ENCODE measurements around the gene OSBP2.
"Not testable (repeated sequence)": the region's sequence is repeated elsewhere in the genome, so short reads cannot be mapped to it uniquely, and the experiment has no call there.

The OSBP2 gene

DNA sequence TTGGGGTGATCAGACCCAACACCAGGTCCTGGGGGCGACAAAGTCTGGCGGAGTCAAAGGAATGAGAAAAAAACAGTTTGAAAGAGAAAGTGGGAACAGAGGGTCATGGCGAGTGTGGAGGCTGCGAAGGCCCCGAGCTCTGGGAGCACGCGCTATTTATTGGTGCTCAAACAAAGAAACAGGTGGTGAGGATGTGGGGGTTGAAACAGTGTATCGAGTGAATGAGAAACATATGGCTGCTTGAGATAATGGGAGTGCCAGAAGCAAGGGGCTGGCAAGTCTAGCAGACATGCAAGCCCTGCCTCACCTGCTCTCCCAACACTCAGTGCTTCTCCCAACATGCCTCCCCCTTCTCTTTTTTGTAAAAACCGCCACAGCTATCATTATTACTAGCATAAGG is 19.2 kb upstream of the OSBP2 start:
- no peak for DNase-seq (ENCODE audit: low read depth in 4 of 4, low spot score in 1 of 4)

DNA sequence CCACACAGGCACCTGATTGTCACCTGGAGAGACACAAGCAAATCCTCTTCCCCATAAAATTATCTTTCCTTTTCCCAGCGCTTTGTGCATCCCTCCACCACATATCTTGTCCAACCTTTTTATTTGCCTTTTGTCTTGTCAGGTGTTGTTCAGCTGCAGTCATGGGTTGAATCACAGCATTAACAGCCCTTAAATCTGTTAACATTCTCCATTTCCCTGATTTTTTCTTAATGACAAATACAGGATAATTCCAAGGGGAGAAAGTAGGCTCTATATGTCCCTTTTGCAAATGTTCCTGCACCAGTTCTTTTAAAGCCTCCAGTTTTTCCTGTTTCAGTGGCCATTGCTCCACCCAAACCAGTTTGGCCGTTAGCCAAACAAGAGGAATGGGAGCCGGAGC is 18.1 kb upstream of the OSBP2 start:
- not testable (repeated sequence) for DNase-seq (ENCODE audit: low read depth in 4 of 4, low spot score in 1 of 4)

DNA sequence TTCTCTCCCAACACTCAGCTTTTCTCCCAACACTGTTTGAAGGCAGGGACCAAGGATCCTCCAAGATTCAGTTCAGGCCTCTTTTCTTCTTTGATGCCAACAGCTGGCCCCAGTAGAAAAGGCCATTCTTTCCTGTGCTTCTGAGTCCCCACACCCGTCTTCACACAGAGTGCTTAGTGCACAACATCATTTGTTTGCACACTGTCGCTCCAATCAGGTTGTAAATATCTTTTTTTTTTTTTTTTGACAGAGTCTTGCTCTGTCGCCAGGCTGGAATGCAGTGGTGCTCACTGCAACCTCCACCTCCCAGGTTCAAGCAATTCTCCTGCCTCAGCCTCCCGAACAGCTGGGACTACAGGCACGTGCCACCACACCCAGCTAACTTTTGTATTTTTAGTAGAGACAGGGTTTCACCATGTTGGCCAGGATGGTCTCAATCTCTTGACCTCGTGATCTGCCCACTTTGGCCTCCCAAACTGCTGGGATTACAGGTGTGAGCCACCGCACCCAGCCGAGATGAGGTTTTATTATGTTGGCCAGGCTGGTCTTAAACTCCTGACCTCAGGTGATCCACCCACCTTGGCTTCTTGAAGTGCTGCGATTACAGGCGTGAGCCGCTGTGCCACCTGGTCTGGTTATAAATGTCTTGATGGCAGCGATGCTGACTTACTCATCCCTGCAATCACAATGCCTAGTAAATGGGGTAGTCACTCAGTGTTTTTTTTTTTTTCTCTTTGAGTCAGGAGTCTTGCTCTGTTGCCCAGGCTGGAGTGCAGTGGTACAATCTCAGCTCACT is 14.6 kb upstream of the OSBP2 start:
- not testable (repeated sequence) for DNase-seq (ENCODE audit: low read depth in 4 of 4, low spot score in 1 of 4)

DNA sequence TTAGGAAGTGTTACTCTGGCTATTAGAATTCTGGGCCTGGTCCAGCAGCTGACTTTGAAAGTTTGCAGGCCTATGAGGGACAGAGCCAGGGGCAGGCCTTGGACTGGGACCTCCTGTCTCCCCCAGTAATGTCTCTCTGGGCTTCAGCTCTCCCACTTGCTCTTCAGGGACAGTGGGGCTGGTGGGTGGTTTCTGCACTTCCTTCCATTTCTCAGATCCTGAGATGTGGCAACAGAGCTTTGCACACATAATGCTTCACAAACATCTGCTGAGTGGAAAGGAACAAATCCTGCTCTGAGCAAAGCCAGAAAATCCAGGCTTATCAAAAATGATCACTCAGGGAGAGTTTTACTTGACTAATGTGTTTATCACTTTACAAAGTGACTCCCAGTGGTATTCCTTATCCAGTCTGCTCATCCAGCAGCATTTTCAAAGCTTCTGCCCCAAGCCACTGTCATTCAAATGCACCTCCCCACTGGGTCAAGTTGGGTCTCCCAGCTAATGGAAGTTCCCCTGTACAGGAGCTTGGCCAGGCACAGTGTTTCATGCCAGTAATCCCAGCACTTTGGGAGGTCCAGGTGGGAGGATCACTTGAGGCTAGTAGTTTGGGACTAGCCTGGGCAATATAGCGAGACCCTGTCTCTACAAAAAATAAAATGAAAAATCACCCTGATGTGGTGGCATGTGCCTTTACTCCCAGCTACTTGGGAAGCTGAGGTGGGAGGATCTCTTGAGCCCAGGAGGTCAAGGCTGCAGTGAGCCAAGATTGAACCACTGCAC is 13.5 kb upstream of the OSBP2 start:
- no peak for DNase-seq (ENCODE audit: low read depth in 4 of 4, low spot score in 1 of 4)

DNA sequence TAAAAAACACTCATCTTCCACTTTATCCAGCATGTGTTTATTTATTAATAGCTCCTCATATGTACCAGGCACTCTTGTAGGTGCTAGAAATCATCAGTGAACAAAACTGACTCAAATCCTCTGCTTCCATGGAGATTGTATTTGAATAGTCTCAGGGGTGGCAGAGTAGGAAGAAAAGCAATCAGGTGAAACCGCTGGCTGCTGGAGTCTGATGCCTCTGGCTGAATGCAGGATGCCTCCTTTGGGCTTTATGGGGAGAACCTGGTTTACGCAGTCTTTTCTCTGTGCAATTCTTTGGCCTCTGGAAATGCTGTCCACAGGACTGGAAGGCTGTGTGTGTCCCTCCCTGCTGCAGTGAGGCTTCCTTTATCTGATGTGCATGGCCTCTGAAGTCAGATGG is 12.8 kb upstream of the OSBP2 start:
- no peak for DNase-seq (ENCODE audit: low read depth in 4 of 4, low spot score in 1 of 4)

DNA sequence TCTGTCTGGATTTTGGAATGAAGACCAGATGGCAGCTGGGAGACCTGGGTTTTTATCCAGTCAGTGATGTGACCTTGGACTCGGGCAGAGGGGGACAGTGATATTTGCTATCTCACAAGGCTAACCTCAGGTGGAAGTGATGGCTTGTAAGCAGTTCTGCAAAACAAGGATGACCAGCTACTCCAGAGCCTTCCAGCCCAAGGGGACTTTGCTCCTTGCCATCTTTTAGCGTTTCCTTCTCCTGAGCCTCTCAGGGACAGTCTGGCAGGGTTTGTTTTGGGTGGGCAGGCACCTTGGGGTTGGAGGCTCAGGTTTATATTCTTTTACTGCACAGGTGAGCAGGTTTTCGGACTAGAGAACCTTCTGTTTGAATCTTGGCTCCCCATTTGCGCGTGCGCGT is 9.5 kb upstream of the OSBP2 start:
- no peak for DNase-seq (ENCODE audit: low read depth in 4 of 4, low spot score in 1 of 4)

DNA sequence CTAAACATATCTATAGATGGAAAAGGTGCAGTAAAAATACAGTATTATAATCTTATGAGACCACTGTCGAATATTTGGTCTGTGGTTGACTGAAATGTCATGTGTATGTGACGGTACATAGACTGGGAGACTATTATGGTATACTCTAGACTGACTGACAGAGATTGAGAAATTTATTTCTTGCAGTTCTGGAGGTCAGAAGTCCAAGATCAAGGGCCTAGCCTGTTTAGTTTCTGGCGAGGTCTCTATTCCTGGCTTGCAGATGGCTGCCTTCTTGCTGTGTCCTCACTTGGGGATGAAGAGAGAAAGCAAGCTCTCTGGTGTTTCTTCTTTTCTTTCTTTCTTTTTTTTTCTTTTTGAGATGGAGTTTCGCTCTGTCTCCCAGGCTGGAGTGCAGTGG is 7.3 kb upstream of the OSBP2 start:
- no peak for DNase-seq (ENCODE audit: low read depth in 4 of 4, low spot score in 1 of 4)

DNA sequence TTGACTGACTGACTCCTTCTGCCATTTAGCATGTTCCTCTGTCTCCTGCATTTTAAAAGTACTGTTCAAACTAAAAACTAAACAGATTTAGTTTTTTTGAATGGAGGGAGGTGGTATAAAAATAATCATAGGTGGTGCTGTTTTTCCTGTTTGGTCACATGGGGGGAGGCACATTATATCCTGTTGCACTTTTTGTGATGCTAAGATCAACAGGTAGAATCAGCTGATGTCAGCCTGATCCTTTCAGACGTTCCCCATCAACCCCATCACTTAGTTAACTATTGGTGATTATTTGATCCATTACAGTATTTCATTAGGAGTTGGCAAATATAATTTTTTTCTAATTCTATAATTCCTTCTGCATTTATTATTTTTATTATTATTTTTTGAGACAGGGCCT is 5.1 kb upstream of the OSBP2 start:
- no peak for DNase-seq (ENCODE audit: low read depth in 4 of 4, low spot score in 1 of 4)

DNA sequence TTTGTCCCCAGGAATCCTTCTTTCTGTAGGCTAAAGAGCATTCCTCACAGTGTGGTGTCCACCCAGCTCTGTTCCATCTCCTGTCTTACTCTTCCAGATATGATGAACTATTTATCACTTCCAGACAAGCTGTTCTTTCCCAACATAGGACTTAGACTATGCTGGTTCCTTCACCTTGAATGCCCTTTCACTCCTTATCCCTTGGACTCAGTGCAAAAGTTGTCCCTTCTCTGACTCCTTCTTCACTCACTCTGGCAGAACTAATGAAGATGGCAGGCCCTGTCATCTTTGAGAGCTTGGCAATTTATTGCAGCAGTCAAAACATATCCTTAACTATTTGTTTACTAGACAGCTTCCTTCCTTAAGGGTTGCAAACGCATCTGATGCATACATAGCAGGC is 3.5 kb upstream of the OSBP2 start:
- no peak for DNase-seq (ENCODE audit: low read depth in 4 of 4, low spot score in 1 of 4)

DNA sequence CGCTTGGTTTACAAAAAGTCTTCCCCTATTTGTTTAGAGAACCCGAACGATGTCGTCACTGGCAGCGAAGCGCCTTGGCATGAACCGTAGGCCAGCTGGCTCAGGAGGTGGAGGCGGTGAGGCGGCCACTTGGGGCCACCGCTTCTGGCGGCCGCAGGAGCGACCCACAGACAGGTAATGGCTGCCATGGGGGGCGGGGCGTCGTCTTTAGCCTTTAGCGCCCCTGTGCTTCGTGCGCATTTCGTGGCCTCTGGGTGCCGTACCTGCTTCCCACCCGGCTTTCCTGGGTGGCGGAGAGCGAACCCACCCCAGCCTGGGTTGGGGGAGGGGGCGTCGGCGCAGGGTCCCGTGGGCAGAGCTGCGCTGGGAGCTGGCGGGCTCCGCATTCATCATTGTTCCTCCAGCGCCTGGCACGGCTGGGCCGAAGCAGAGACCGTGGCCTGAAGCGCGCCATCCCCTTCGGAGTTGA is 469 bp upstream of the OSBP2 start:
- peak; percentile 11 to 45 (median 24) for DNase-seq (ENCODE audit: low read depth in 4 of 4, low spot score in 1 of 4)

DNA sequence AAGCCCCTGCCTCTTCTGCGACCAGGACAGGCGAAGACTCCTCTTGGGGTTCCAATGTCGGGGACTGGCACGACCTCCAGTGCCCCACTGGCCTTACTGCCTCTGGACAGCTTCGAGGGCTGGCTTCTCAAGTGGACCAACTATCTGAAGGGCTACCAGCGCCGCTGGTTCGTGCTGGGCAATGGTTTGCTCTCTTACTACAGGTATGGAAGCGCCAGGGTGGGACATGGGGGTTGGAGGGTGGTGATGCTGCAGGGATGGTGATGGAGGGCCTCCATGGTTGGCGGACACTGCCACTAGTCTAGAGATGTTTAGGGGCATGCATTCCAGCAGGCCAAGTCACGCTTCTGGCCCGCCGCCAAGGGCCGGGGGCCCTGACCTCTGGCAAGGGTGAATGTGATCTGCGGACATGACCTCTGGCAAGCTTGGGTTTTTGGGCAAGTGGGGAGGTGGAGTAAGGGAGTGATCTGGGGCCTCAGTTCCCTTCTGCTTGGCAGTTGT is 727 bp downstream of the OSBP2 start:
- no peak for DNase-seq (ENCODE audit: low read depth in 4 of 4, low spot score in 1 of 4)

DNA sequence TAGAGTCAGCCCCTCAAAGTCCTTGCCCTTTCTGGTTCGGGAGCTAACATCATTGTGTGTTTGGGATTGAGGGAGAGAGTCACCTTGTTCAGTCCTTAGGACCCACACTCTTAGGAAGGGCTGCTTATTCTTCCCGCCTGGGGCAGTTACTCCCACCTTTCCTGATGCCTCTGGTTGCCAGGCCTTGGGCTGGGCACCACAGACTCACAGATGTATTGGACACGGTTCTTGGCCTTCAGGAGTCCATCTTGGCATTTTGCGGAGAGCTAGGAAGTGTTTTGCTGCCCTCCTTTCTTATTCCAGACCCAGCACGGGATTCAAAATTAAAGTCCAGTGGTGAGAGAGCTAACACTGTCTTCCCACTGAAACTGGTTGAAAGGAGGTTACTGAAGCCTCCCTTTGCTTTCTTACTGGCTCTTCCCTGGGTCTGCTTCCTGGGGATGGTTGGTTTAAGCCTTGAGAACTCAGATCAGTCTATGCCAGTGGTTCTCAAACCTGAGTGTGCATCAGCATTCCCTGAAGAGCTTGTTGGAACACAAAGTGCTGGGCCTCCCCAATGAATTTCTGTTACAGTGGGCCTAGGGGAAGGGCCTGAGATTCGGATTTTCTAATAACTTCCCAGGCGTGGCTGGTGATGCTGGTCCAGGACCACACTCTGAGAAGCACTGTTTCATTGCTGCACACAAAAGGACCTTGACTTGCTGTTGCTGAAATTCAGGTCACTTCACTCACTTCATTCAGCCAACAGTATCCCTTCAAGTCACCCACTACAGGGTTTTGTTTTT is 1.4 kb downstream of the OSBP2 start:
- no peak for DNase-seq (ENCODE audit: low read depth in 4 of 4, low spot score in 1 of 4)

DNA sequence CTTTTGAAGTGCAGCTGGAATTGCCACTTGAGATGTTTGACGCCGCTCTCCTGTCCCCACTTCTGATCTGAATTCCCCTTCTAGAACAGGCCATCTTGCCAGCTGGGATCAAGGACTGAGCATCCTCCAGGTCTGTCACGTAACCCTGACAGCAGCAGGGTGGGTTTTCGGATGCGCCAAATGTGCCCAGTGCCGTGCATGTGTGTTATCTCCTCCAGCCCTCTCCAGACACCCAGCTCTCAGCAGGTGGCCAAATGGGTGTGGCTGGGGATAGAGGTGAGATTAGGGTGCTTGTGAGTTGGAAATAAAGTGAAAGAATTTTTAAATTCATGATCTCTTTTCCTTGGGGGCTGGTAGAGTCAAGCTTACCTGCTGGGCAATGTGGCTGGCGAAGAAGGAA is 3.3 kb downstream of the OSBP2 start:
- no peak for DNase-seq (ENCODE audit: low read depth in 4 of 4, low spot score in 1 of 4)

DNA sequence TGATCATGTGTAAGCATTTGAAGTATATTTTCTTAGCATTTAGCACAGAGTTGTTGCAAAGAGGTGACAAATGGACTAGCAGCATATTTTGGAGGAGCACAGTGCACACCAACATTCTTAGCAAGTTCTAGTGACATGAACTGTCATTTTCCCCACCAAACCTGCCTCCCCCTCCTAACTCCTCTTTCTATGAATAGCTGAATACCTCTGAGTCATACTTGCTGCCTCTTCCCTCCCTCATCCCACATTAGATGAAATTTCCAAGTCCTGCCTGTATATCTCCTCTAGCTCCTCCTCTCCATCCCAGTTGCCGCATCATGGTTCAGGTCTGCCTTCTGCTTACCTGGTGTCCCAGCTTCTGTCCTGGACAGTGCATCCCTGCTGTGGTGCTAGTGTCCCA is 7.2 kb downstream of the OSBP2 start:
- DNase-seq (ENCODE audit: low read depth in 4 of 4, low spot score in 1 of 4): no peak

DNA sequence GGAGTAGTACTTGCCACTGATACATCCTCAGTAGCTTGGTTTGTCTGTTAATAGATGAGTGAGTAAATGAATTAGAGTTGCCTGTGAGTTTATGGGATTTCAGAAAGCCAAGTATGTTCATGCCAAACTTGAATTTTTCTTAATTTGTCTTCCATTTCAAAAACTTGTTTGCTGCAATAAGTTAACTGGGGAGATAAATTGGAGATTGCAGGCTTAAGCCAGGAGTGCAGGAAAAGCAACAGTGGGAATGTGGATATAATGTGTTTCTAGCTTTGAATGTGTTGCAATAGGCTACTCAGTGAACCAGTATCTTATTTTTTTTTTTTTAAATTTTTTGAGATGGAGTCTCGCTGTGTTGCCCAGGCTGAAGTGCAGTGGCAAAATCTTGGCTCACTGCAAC is 8.2 kb downstream of the OSBP2 start:
- no peak for DNase-seq (ENCODE audit: low read depth in 4 of 4, low spot score in 1 of 4)

DNA sequence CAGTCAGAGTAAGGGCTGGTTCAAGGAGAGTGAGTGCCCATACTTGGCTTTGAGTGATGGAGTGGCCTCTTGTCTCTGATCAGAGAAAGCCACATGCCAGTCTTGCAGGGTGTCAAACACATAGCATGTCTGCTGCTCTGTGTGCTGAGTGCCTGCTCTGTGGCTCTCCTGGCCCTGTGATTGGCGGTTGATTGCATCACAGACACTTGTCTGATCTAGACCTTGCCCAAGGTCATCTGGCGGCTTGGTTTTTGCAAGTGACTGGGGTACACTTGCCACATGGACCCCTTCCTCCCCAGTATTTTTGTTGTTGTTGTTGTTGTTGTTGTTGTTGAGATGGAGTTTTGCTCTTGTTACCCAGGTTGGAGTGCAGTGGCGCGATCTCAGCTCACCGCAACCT is 10.3 kb downstream of the OSBP2 start:
- DNase-seq (ENCODE audit: low read depth in 4 of 4, low spot score in 1 of 4): no peak

DNA sequence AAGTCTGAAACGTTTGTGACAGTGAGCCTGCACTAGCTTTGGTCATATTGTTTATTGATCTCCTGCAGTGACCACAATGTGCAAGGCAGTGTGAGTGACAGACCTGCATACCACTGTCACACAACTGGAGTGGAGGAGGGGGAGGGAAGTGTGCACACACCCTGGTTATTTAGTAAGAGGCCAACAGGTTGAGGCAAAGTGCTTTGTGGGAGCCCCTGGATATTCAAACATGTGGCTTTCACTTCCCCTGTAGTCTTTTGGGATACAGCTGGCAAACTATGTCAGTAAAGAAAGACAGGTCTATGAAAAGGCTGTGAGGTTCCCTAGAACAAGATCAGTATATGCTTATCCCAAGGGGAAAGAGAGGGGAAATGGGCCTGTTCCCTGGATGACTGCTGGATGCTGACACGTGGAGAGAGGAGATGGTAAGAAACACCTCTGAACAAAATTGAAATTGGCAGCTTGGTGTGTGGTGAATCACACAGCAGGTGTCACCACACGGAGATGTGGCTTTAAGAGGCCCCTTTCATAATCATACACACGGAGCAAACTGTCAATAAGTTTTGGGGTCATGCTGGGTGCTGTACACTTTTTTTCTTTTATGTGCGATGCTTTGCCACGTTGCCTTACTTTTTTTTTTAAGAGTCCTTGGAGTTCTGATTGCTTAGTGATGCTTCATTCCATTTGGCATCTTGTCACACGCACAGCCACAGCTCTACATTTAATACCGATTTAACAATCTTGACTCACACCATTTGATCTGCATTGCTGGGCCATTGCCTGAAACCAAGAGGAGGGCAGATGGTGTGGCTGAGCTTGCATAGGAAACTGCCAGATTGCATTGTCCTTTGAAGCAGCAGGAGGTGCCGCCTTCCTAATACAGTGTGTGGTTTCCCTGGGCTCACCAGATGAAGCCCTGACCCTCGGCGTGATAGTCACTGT is 11.3 kb downstream of the OSBP2 start:
- DNase-seq (ENCODE audit: low read depth in 4 of 4, low spot score in 1 of 4): no peak

DNA sequence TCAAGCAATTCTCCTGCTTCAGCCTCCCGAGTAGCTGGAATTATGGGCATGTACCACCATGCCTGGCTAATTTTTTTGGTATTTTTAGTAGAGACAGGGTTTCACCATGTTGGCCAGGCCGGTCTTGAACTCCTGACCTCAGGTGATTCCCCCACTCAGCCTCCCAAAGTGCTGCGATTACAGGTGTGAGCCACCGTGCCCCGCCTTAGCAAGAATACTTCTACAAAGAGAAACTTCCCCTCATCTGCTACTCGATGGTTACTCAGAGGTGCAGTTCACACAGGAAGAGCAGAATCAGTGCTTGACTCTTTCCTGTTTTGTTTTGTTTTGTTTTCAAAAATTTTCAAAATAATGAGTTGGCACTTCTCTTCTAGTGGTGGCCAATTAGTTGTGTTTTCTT is 15.3 kb downstream of the OSBP2 start:
- DNase-seq (ENCODE audit: low read depth in 4 of 4, low spot score in 1 of 4): peak in 2 of 4 experiments; percentile 11 to 25

DNA sequence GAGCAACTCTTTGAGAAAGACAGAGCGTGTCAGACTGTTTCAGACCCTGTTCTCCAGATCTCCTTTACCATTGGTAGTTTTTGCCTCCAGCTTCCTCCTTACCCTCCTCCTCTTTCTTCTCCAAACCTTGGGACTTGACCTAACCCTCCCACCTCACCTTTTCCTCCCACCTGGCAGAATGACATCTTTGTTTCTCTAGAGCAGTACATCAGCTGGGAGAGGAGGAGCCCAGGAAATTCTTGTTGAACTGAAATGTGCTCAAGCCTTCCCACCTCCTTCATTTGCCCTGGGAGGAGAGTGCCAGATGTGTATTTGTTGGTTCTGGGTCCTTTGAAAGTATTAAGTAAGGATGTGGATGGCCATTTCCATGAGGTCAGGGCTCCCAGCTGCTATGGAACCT is 17.4 kb downstream of the OSBP2 start:
- DNase-seq (ENCODE audit: low read depth in 4 of 4, low spot score in 1 of 4): no peak

DNA sequence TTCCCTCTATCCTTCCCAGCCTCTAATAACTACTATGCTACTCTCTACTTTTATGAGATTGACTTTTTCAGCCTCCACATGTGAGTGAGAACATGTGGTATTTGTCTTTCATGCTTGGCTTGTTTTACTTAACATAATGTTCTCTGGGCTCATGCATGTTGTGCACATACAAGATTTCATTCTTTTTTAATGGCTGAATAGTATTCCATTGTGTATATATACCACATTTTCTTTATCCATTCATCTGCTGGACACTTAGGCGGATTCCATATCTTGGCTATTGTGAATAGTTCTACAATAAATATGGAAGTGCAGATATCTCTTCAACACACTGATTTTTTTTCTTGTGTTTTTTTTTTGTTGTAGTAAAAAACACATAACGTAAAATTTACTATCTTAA is 19.4 kb downstream of the OSBP2 start:
- DNase-seq (ENCODE audit: low read depth in 4 of 4, low spot score in 1 of 4): no peak
